ENCODE data around the gene GNG3. TPM values are rescaled to one million over a fixed set of nuclear protein-coding genes. Genes with fewer than 3 reads are reported as not detected.
A peak's percentile ranks its signal among the peaks of the same experiment; 100 is the strongest.

The GNG3 gene
- total RNA-seq, 1 donor from 2014 or later, result 266 TPM

DNA sequence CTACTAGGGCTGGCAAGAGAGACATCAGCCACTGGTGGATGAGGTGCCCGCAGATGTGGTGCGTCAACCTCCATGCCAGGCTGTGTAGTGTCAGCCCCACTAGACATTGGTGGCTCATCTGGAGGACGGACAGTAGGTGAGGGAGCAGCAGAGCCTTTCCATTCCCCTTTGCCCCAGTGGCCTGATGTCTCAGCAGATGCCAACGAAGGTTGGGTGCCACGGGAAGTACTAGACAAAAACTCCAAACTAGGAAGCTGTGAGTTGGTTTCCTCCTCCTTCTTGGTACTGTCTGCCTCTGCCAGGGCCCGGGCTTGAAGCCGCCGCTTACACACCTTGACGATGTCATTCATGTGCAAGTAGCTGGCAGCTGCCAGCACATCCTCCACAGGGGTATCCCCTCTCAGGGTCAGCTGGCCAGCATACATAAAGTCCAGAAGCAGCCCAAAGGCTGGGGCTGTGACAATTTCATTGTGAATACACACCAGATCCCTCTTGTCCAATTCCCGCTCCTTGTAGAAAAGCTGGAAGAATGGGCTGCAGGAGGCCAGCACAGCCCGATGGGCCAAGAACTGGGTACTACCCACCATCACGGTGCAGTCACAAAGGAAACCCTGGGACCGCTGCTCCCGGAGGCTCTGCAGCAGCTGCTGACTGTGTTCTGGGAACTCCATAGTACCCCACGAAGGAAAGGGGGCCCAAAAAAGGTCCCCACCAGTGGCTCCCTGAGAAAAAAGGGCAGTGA is 45.7 kb downstream of the GNG3 start:
- H3K27ac Mint-ChIP-seq (ENCODE audit: unreplicated experiment), result peak overlapping the region; percentile 97
- no peaks in the 10 kb centered on the region for H3K36me3 Mint-ChIP-seq (ENCODE audit: unreplicated experiment)
- peaks cover 3% of the 10 kb centered on the region for H3K27me3 Mint-ChIP-seq (ENCODE audit: unreplicated experiment)
- H3K4me1 Mint-ChIP-seq (ENCODE audit: low read depth, unreplicated experiment), result peaks cover 1% of the 10 kb centered on the region
- H3K9me3 Mint-ChIP-seq (ENCODE audit: unreplicated experiment), result peaks cover 13% of the 10 kb centered on the region
- TF ChIP-seq, protein P1, sequence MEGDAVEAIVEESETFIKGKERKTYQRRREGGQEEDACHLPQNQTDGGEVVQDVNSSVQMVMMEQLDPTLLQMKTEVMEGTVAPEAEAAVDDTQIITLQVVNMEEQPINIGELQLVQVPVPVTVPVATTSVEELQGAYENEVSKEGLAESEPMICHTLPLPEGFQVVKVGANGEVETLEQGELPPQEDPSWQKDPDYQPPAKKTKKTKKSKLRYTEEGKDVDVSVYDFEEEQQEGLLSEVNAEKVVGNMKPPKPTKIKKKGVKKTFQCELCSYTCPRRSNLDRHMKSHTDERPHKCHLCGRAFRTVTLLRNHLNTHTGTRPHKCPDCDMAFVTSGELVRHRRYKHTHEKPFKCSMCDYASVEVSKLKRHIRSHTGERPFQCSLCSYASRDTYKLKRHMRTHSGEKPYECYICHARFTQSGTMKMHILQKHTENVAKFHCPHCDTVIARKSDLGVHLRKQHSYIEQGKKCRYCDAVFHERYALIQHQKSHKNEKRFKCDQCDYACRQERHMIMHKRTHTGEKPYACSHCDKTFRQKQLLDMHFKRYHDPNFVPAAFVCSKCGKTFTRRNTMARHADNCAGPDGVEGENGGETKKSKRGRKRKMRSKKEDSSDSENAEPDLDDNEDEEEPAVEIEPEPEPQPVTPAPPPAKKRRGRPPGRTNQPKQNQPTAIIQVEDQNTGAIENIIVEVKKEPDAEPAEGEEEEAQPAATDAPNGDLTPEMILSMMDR (IDR thresholded peaks at IDR 0.05; ENCODE audit: partially characterized antibody, unreplicated experiment), result no peak
- DNase-seq, result no peak
- H3K4me3 Mint-ChIP-seq (ENCODE audit: unreplicated experiment), result peak overlapping the region; percentile 93

DNA sequence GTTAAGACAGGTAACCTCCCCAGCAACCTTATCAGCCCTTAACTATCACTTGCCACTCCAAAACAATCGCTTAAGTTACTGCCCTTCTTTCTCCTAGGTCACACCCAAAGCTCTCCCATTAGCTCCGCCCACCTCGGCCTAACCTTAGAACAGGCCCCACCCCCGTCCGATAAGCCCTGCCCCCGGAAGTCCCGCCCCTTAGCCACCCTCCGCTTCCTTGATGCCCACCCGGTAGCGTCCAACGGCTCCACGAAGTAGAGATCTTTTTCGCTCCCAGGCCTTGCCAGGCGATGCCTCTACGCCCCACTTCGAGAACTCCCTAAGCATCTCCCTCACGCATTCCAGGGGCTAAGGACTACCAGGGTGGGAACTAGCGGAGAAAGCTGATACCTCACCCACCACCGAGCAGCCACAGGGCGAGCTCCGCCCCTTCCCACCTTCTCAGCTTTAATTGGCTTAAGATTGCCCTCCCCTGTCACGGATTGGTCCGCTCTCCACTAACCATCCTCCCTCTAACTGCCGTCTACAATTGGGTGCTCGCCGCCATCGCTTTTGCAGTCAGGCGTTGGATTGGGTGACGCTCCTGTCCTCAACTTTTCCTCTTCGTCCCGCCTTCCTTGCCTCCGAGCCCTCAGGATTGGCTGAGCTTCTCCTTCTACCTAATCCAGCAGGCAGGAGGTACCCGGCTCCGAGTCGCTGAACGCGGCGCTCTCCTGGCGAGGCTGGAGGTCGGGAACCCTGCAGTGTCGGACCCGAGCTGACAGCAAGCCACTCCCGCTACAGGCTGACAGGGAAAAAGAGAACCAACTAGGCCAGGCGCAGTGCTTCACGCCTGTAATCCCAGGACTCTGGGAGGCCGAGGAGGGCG is 46.5 kb downstream of the GNG3 start, which contains the start of gene ZBTB3:
TSS of gene ZBTB3 (minus strand) at position 425 of the 868 bp plus-strand sequence. CDS start 496 bp downstream, outside the sequence.
- H3K36me3 Mint-ChIP-seq (ENCODE audit: unreplicated experiment), result no peaks in the 10 kb centered on the region
- peak within 1 kb of the TSS; percentile 97 for H3K27ac Mint-ChIP-seq (ENCODE audit: unreplicated experiment)
- TF ChIP-seq, protein P1 (IDR thresholded peaks at IDR 0.05; ENCODE audit: partially characterized antibody, unreplicated experiment), result no peak
- DNase-seq, result peak; percentile 95
- peaks cover 13% of the 10 kb centered on the region for H3K9me3 Mint-ChIP-seq (ENCODE audit: unreplicated experiment)
- peaks cover 3% of the 10 kb centered on the region for H3K27me3 Mint-ChIP-seq (ENCODE audit: unreplicated experiment)
- H3K4me1 Mint-ChIP-seq (ENCODE audit: low read depth, unreplicated experiment), result peaks cover 1% of the 10 kb centered on the region
- peak within 1 kb of the TSS; percentile 93 for H3K4me3 Mint-ChIP-seq (ENCODE audit: unreplicated experiment)

DNA sequence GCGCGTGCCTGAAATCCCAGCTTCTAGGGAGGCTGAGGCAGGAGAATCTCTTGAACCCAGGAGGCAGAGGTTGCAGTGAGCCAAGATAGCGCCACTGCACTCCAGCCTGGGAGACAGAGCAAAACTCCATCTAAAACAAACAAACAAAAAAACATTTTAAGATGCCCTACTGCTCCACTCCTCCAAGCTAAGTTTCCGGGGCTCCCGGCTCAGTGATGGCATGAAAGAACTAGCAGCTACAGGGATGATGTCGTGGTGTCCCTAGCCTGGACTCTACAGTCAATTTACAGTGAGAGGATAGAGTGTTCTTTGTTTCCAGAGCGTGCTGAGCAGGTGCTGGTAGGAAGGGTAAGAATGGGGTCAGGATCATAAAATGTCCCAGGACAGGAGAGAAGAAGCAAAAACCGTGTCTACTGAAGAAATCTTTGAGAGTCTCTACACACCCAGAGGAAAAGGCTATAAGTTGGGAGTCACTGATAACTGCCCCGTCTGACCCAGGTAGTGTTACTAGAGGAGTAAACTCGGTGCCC is 47.7 kb downstream of the GNG3 start:
- H3K36me3 Mint-ChIP-seq (ENCODE audit: unreplicated experiment), result no peaks in the 10 kb centered on the region
- peaks cover 4% of the 10 kb centered on the region for H3K27me3 Mint-ChIP-seq (ENCODE audit: unreplicated experiment)
- peak overlapping the region; percentile 93 for H3K4me3 Mint-ChIP-seq (ENCODE audit: unreplicated experiment)

DNA sequence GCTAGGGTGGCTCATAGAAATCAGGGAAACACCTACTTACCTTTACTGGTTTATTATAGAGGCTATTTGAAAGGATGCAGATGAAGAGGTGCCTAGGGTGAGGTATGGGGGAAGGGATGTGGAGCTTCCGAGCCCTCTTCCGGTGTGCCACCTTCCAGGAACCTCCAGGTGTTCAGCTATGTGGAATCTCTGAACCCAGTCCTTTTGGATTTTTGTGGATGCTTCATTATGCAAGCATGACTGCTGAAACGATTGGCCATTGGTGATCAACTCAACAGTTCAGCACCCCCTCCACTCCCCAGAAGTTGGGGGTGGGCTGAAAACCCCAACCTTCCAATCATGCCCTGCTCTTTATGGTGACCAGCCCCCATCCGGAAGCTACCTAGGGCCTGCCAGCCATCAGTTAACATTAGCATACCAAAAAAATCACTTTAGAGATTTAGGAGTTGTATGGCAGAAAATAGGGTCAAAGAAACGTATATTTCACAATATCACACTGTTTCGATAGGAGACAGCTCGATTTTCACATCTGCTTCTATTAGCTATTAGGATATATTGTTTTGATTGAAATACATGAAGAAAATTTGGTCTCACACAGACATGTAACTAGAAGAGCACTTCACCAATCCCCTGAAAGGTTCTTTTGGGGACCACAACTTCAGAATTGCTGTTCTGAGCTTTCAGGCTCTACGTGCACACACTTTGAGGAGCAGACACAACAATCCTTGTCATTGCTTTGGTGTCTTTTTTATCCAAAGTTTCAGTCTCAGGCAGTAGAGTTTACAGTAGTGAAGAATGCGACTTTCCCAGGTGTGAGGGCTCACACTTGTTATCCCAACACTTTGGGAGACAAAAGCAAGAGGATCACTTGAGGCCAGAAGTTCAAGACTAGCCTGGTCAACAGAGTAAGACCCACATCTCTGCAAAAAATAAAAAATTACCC is 50.6 kb downstream of the GNG3 start:
- Mint-ChIP-seq H3K4me1 (ENCODE audit: low read depth, unreplicated experiment) (peaks cover 1% of the 10 kb centered on the region), H3K4me3 (ENCODE audit: unreplicated experiment) (no peak overlapping the region), H3K36me3 (ENCODE audit: unreplicated experiment) (no peaks in the 10 kb centered on the region), H3K27ac (ENCODE audit: unreplicated experiment) (no peak overlapping the region), H3K9me3 (ENCODE audit: unreplicated experiment) (peaks cover 13% of the 10 kb centered on the region), H3K27me3 (ENCODE audit: unreplicated experiment) (peaks cover 5% of the 10 kb centered on the region)
- no peak for DNase-seq
- TF ChIP-seq, protein P1 (IDR thresholded peaks at IDR 0.05; ENCODE audit: partially characterized antibody, unreplicated experiment), result no peak

More for the DNA sequence above, 47.7 kb downstream of the GNG3 start:
- H3K4me1 Mint-ChIP-seq (ENCODE audit: low read depth, unreplicated experiment), result peaks cover 1% of the 10 kb centered on the region
- no peak for DNase-seq
- TF ChIP-seq, protein P1 (IDR thresholded peaks at IDR 0.05; ENCODE audit: partially characterized antibody, unreplicated experiment), result no peak
- peaks cover 13% of the 10 kb centered on the region for H3K9me3 Mint-ChIP-seq (ENCODE audit: unreplicated experiment)
- peak overlapping the region; percentile 45 for H3K27ac Mint-ChIP-seq (ENCODE audit: unreplicated experiment)

Other genes starting within 250 kb of the GNG3 start
- gene AHNAK, start 160.9 kb upstream of the GNG3 start, total RNA-seq (ENCODE audit: unreplicated experiment), result 4.5 TPM
- gene EEF1G, start 133.8 kb upstream of the GNG3 start, total RNA-seq (ENCODE audit: unreplicated experiment), result 928 TPM
- 29.7 TPM for gene TUT1, start 116.2 kb upstream of the GNG3 start, total RNA-seq (ENCODE audit: unreplicated experiment)
- 172 TPM for gene MTA2, start 105.8 kb upstream of the GNG3 start, total RNA-seq (ENCODE audit: unreplicated experiment)
- gene EML3, start 94.9 kb upstream of the GNG3 start, total RNA-seq (ENCODE audit: unreplicated experiment), result 26.7 TPM
- gene ROM1, start 94.4 kb upstream of the GNG3 start, total RNA-seq (ENCODE audit: unreplicated experiment), result 1.3 TPM
- 71.6 TPM for gene B3GAT3, start 85.7 kb upstream of the GNG3 start, total RNA-seq (ENCODE audit: unreplicated experiment)
- gene GANAB, start 61.1 kb upstream of the GNG3 start, total RNA-seq (ENCODE audit: unreplicated experiment), result 213 TPM
- gene INTS5, start 54.4 kb upstream of the GNG3 start, total RNA-seq (ENCODE audit: unreplicated experiment), result 20.9 TPM
- 73.6 TPM for gene C11orf98, start 42.5 kb upstream of the GNG3 start, total RNA-seq (ENCODE audit: unreplicated experiment)
- gene CSKMT, start 42.4 kb upstream of the GNG3 start, total RNA-seq (ENCODE audit: unreplicated experiment), result 15.7 TPM
- 5.7 TPM for gene UQCC3, start 36.0 kb upstream of the GNG3 start, total RNA-seq (ENCODE audit: unreplicated experiment)
- 4.6 TPM for gene LBHD1, start 35.4 kb upstream of the GNG3 start, total RNA-seq (ENCODE audit: unreplicated experiment)
- gene UBXN1, start 28.6 kb upstream of the GNG3 start, total RNA-seq (ENCODE audit: unreplicated experiment), result 146 TPM
- gene LRRN4CL, start 18.1 kb upstream of the GNG3 start, total RNA-seq (ENCODE audit: unreplicated experiment), result 1.8 TPM
- 550 TPM for gene BSCL2, start 252 bp upstream of the GNG3 start, total RNA-seq (ENCODE audit: unreplicated experiment)
- gene HNRNPUL2, start 19.8 kb downstream of the GNG3 start, total RNA-seq (ENCODE audit: unreplicated experiment), result 58.6 TPM
- gene TTC9C, start 20.8 kb downstream of the GNG3 start, total RNA-seq (ENCODE audit: unreplicated experiment), result 34.1 TPM
- gene ZBTB3, start 46.5 kb downstream of the GNG3 start, total RNA-seq (ENCODE audit: unreplicated experiment), result 14.6 TPM
- gene POLR2G, start 53.9 kb downstream of the GNG3 start, total RNA-seq (ENCODE audit: unreplicated experiment), result 92.5 TPM
- gene TAF6L, start 63.7 kb downstream of the GNG3 start, total RNA-seq (ENCODE audit: unreplicated experiment), result 39.4 TPM
- gene TMEM179B, start 79.7 kb downstream of the GNG3 start, total RNA-seq (ENCODE audit: unreplicated experiment), result 28.2 TPM
- 17.4 TPM for gene TMEM223, start 84.3 kb downstream of the GNG3 start, total RNA-seq (ENCODE audit: unreplicated experiment)
- 104 TPM for gene NXF1, start 97.8 kb downstream of the GNG3 start, total RNA-seq (ENCODE audit: unreplicated experiment)
- 40.7 TPM for gene STX5, start 124.4 kb downstream of the GNG3 start, total RNA-seq (ENCODE audit: unreplicated experiment)
- 1.0 TPM for gene TEX54, start 125.2 kb downstream of the GNG3 start, total RNA-seq (ENCODE audit: unreplicated experiment)
- gene WDR74, start 131.9 kb downstream of the GNG3 start, total RNA-seq (ENCODE audit: unreplicated experiment), result 69.0 TPM
- 221 TPM for gene SLC3A2, start 173.2 kb downstream of the GNG3 start, total RNA-seq (ENCODE audit: unreplicated experiment)
- gene CHRM1, start 213.7 kb downstream of the GNG3 start, total RNA-seq (ENCODE audit: unreplicated experiment), result not detected

Data from glutamatergic neuron (in vitro differentiated cells).